Nephron (organoid): Measurements from ENCODE around the gene NRXN2.

ENCODE experiments used
- H3K27ac Mint-ChIP-seq, 3 experiments: 2 replicates each; pipeline ENCODE4 v1.8.0; 2020; ENCODE audit warnings: mixed read lengths in 3 of 3, mild to moderate bottlenecking in 2 of 3, moderate library complexity in 1 of 3
- H3K27me3 Mint-ChIP-seq: 2 replicates; pipeline ENCODE4 v1.8.0; 2021; ENCODE audit warnings: low read depth, mild to moderate bottlenecking, moderate library complexity, mixed read lengths
- H3K36me3 Mint-ChIP-seq: 2 replicates; pipeline ENCODE4 v1.8.0; 2020; ENCODE audit warnings: low read depth, mixed read lengths
- H3K4me1 Mint-ChIP-seq: 2 replicates; pipeline ENCODE4 v1.8.0; 2020; ENCODE audit warnings: mixed read lengths
- H3K4me3 Mint-ChIP-seq, 3 experiments: 2 replicates each; pipeline ENCODE4 v1.8.0; 2020; ENCODE audit warnings: mild to moderate bottlenecking in 3 of 3, mixed read lengths in 3 of 3, moderate library complexity in 2 of 3
- H3K9me3 Mint-ChIP-seq: 2 replicates; pipeline ENCODE4 v1.8.0; 2020; ENCODE audit warnings: mixed read lengths
- CTCF ChIP-seq, 3 experiments: fragments of 200-600 bp; sonication (generic); IDR thresholded peaks; one replicate each; pipeline ENCODE4 v1.5.0; 2021; ENCODE audit warnings: antibody characterized with exemption in 3 of 3; ENCODE audit not compliant: unreplicated experiment in 3 of 3

Gene NRXN2

GRCh38 chr11:64611869-64612646 is 110.9 kb downstream of the NRXN2 start:
- H3K36me3 Mint-ChIP-seq, result peaks cover 20% of the 10 kb centered on the region
- H3K27ac Mint-ChIP-seq, result no peak overlapping the region
- no peak for TF ChIP-seq CTCF (IDR thresholded peaks at IDR 0.05; ENCODE audit: unreplicated experiment in 3 of 3)
- peaks cover 3% of the 10 kb centered on the region for H3K27me3 Mint-ChIP-seq
- peaks cover 16% of the 10 kb centered on the region for H3K4me1 Mint-ChIP-seq
- no peaks in the 10 kb centered on the region for H3K9me3 Mint-ChIP-seq
- H3K4me3 Mint-ChIP-seq, result no peak overlapping the region

- no peaks in the 10 kb centered on the region for H3K9me3 Mint-ChIP-seq
- H3K27ac Mint-ChIP-seq, result peak overlapping the region in 2 of 3 experiments; percentile 51 to 59
- H3K4me1 Mint-ChIP-seq, result peaks cover 16% of the 10 kb centered on the region
- peaks cover 19% of the 10 kb centered on the region for H3K36me3 Mint-ChIP-seq
- peaks cover 3% of the 10 kb centered on the region for H3K27me3 Mint-ChIP-seq
- H3K4me3 Mint-ChIP-seq, result no peak overlapping the region
- TF ChIP-seq CTCF (IDR thresholded peaks at IDR 0.05; ENCODE audit: unreplicated experiment in 3 of 3), result no peak
Observed at GRCh38 chr11:64611176-64611575, 111.8 kb downstream of the NRXN2 start.

- no peaks in the 10 kb centered on the region for H3K9me3 Mint-ChIP-seq
- H3K4me1 Mint-ChIP-seq, result peaks cover 21% of the 10 kb centered on the region
- H3K4me3 Mint-ChIP-seq, result no peak overlapping the region
- peaks cover 3% of the 10 kb centered on the region for H3K27me3 Mint-ChIP-seq
- peak overlapping the region in 2 of 3 experiments; percentile 51 to 59 for H3K27ac Mint-ChIP-seq
- no peak for TF ChIP-seq CTCF (IDR thresholded peaks at IDR 0.05; ENCODE audit: unreplicated experiment in 3 of 3)
- peaks cover 14% of the 10 kb centered on the region for H3K36me3 Mint-ChIP-seq
Observed at GRCh38 chr11:64610596-64610995, 112.4 kb downstream of the NRXN2 start.

GRCh38 chr11:64609436-64610047 is 113.5 kb downstream of the NRXN2 start:
- H3K27ac Mint-ChIP-seq, result peak overlapping the region; percentile 16 to 76 (median 70)
- no peak overlapping the region for H3K4me3 Mint-ChIP-seq
- peaks cover 24% of the 10 kb centered on the region for H3K4me1 Mint-ChIP-seq
- peaks cover 7% of the 10 kb centered on the region for H3K36me3 Mint-ChIP-seq
- H3K27me3 Mint-ChIP-seq, result peaks cover 3% of the 10 kb centered on the region
- H3K9me3 Mint-ChIP-seq, result no peaks in the 10 kb centered on the region
- TF ChIP-seq CTCF (IDR thresholded peaks at IDR 0.05; ENCODE audit: unreplicated experiment in 3 of 3), result no peak

- H3K4me3 Mint-ChIP-seq, result peak overlapping the region; percentile 8 to 45 (median 26)
- no peaks in the 10 kb centered on the region for H3K9me3 Mint-ChIP-seq
- peaks cover 3% of the 10 kb centered on the region for H3K27me3 Mint-ChIP-seq
- H3K4me1 Mint-ChIP-seq, result peaks cover 24% of the 10 kb centered on the region
- H3K27ac Mint-ChIP-seq, result peak overlapping the region; percentile 76 to 91 (median 86)
- TF ChIP-seq CTCF (IDR thresholded peaks at IDR 0.05; ENCODE audit: unreplicated experiment in 3 of 3), result no peak
- H3K36me3 Mint-ChIP-seq, result peaks cover 4% of the 10 kb centered on the region
Observed at GRCh38 chr11:64608636-64609035, 114.4 kb downstream of the NRXN2 start.
